GM18861 (cell line): ENCODE results near the gene MAPK13.
"Not testable (repeated sequence)": the region's sequence is repeated elsewhere in the genome, so short reads cannot be mapped to it uniquely, and the experiment has no call there.

ENCODE experiments used
- ATAC-seq: cut with Tn5 transposase; IDR thresholded peaks from one replicate; pipeline ENCODE4 v1.9.1; 2021; ENCODE audit not compliant: unreplicated experiment

The MAPK13 gene

DNA sequence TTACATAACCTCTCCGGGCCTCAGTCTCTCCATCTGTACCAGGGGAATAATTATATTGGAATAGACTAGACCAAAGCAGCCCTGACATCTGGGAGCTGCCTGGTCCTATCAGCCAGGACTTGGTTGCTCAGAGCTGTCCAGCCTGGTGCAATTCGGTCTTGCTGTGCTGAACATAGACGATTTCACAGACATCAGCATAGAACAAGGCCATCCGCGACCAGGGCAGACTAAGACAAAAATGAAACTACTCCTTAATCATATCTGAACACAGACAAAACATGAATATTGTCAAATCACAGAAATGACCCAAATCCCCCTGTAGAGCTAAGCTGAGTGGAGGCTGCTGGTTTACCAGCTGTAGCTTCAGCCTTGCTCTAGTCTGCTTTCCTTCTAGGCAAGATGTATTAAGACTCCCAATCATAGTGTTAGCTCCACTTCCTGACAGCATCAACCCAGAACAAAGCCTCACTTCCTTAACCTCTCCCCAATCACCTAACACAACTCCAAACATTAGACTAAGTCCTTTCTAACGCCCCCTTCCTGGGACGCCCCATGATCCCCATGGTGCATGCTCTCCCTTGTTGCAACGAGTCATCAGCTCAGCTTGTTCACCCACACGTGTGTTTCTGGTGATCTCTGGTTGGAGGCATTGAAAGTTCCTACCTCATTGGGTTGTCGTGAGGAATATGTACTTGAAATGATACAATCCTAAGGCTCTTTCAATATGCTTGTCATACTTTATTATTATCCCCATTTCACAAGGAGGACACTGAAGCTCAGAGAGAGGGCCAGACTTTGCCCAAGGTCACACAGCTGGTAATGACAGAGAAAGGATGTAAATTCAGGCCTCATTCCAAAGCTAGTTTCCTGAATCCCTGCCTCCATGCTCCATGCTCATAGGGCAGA is 3.5 kb upstream of the MAPK13 start:
- no peak for ATAC-seq

GRCh38 chr6:36127462-36128016 is 2.8 kb upstream of the MAPK13 start:
- ATAC-seq = no peak

- no peak for ATAC-seq
Measured at GRCh38 chr6:36128073-36128472, 2.2 kb upstream of the MAPK13 start.

- no peak for ATAC-seq
Measured at GRCh38 chr6:36128793-36129192, 1.5 kb upstream of the MAPK13 start.

- ATAC-seq = not testable (repeated sequence)
Measured at GRCh38 chr6:36129334-36129733, 979 bp upstream of the MAPK13 start.

GRCh38 chr6:36130667-36131510 is 576 bp downstream of the MAPK13 start:
- no peak for ATAC-seq

GRCh38 chr6:36131511-36132245 is 1.4 kb downstream of the MAPK13 start:
- peak; percentile 89 for ATAC-seq

- ATAC-seq = no peak
Measured at GRCh38 chr6:36132246-36132895, 2.1 kb downstream of the MAPK13 start.

DNA sequence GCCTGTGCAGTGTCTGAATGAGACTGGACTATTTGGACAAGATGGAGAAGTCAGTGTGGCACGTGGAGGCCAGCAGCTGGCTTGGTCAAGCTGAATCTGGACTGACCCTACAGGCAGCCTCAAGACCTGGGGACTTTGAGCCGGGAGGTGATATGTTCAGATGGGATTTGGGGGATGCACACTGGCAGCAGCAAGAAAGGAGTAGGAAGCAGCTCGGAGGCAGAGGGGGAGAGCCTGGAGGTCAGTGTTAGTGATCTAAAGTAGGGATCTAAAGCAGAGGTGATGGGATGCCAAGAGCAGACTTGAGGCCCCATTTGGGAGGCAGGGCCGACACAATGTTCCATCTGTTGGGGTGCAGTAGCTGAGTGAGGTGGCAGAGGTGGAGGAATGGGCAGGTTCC is 2.8 kb downstream of the MAPK13 start:
- ATAC-seq = no peak

DNA sequence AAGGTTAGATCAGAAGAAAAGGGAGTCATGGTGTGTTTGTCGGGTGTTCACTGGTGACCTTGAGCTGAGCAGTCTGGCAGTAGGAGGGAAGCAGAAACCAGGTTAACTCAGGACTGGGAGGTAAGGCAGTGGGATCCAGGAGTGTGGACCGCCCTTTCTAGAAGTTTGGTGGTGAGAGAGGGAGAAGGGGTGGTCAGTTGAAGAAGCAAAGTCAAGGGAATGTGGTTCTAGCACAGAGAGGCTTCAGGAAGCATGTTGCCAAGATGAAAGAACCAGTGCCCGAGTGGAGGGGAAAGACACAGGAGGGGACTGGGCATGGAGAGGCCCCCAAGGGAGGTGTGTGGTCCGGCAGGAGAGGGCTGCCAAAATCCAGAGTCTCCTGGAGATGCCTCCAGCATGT is 3.6 kb downstream of the MAPK13 start:
- no peak for ATAC-seq

GRCh38 chr6:36135053-36135731 is 4.9 kb downstream of the MAPK13 start:
- ATAC-seq = no peak

GRCh38 chr6:36136034-36136433 is 5.7 kb downstream of the MAPK13 start:
- ATAC-seq = no peak

DNA sequence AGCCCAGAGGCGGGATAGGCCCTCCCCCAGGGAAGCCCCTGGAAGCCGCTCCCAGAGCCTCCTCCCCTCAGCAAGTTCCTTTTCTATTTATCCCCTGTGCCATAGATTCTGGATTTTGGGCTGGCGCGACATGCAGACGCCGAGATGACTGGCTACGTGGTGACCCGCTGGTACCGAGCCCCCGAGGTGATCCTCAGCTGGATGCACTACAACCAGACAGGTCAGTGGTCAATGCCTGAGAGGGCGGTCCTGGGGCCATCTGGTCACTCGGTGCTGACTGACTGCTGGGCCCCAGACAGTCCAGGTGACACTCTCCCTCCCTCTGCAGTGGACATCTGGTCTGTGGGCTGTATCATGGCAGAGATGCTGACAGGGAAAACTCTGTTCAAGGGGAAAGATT is 6.2 kb downstream of the MAPK13 start:
- no peak for ATAC-seq

GRCh38 chr6:36138667-36139066 is 8.4 kb downstream of the MAPK13 start:
- ATAC-seq = no peak

DNA sequence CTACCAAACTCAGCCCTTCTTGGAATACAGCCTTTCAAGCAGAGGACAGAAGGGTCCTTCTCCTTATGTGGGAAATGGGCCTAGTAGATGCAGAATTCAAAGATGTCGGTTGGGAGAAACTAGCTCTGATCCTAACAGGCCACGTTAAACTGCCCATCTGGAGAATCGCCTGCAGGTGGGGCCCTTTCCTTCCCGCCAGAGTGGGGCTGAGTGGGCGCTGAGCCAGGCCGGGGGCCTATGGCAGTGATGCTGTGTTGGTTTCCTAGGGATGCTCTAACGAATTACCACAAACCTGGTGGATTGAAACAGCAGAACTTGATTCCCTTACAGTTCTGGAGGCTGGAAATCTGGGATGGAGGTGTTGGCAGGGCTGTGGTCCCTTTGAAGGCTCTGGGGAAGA is 9.1 kb downstream of the MAPK13 start:
- ATAC-seq = no peak

- ATAC-seq = no peak
Measured at GRCh38 chr6:36139991-36140710, 9.8 kb downstream of the MAPK13 start.

GRCh38 chr6:36141091-36141490 is 10.8 kb downstream of the MAPK13 start:
- no peak for ATAC-seq

- no peak for ATAC-seq
Measured at GRCh38 chr6:36141961-36142360, 11.6 kb downstream of the MAPK13 start.
